Measurements from ENCODE around the gene RRP36.

The RRP36 gene

GRCh38 chr6:43070028-43070632 is 48.7 kb downstream of the RRP36 start (continued):
- TF ChIP-seq ZNF398 (tag by site-specific recombination; IDR thresholded peaks at IDR 0.05) (no peak), ZNF2 (tag by site-specific recombination; IDR thresholded peaks at IDR 0.05) (0 out of 2 replicates have a peak, but pooled peaks have one; percentile 21), SCRT1 (tag by site-specific recombination; IDR thresholded peaks at IDR 0.05; ENCODE audit: borderline replicate concordance) (no peak), HOXC10 (CRISPR knock-in tag; IDR thresholded peaks at IDR 0.05) (no peak), ZBTB17 (tag by site-specific recombination; IDR thresholded peaks at IDR 0.05) (peak; percentile 23; the same call in 1 of the 2 replicates), GLIS1 (tag by site-specific recombination; IDR thresholded peaks at IDR 0.05) (no peak), KLF7 (tag by site-specific recombination; IDR thresholded peaks at IDR 0.05; ENCODE audit: borderline replicate concordance) (no peak), ZNF580 (tag by site-specific recombination; IDR thresholded peaks at IDR 0.05) (no peak), OSR2 (tag by site-specific recombination; IDR thresholded peaks at IDR 0.05) (no peak), ZNF777 (tag by site-specific recombination; IDR thresholded peaks at IDR 0.05; ENCODE audit: borderline replicate concordance) (no peak), ZNF747 (tag by site-specific recombination; IDR thresholded peaks at IDR 0.05) (no peak)
- TF ChIP-seq, protein P1, sequence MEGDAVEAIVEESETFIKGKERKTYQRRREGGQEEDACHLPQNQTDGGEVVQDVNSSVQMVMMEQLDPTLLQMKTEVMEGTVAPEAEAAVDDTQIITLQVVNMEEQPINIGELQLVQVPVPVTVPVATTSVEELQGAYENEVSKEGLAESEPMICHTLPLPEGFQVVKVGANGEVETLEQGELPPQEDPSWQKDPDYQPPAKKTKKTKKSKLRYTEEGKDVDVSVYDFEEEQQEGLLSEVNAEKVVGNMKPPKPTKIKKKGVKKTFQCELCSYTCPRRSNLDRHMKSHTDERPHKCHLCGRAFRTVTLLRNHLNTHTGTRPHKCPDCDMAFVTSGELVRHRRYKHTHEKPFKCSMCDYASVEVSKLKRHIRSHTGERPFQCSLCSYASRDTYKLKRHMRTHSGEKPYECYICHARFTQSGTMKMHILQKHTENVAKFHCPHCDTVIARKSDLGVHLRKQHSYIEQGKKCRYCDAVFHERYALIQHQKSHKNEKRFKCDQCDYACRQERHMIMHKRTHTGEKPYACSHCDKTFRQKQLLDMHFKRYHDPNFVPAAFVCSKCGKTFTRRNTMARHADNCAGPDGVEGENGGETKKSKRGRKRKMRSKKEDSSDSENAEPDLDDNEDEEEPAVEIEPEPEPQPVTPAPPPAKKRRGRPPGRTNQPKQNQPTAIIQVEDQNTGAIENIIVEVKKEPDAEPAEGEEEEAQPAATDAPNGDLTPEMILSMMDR (tag by site-specific recombination; IDR thresholded peaks at IDR 0.05), result peak; percentile 73
- TF ChIP-seq, protein P2, sequence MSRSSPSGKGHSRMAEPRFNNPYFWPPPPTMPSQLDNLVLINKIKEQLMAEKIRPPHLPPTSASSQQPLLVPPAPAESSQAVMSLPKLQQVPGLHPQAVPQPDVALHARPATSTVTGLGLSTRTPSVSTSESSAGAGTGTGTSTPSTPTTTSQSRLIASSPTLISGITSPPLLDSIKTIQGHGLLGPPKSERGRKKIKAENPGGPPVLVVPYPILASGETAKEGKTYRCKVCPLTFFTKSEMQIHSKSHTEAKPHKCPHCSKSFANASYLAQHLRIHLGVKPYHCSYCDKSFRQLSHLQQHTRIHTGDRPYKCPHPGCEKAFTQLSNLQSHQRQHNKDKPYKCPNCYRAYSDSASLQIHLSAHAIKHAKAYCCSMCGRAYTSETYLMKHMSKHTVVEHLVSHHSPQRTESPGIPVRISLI (tag by site-specific recombination; IDR thresholded peaks at IDR 0.05), result peak; percentile 89
- TF ChIP-seq, protein P3, sequence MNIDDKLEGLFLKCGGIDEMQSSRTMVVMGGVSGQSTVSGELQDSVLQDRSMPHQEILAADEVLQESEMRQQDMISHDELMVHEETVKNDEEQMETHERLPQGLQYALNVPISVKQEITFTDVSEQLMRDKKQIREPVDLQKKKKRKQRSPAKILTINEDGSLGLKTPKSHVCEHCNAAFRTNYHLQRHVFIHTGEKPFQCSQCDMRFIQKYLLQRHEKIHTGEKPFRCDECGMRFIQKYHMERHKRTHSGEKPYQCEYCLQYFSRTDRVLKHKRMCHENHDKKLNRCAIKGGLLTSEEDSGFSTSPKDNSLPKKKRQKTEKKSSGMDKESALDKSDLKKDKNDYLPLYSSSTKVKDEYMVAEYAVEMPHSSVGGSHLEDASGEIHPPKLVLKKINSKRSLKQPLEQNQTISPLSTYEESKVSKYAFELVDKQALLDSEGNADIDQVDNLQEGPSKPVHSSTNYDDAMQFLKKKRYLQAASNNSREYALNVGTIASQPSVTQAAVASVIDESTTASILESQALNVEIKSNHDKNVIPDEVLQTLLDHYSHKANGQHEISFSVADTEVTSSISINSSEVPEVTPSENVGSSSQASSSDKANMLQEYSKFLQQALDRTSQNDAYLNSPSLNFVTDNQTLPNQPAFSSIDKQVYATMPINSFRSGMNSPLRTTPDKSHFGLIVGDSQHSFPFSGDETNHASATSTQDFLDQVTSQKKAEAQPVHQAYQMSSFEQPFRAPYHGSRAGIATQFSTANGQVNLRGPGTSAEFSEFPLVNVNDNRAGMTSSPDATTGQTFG (tag by site-specific recombination; IDR thresholded peaks at IDR 0.05; ENCODE audit: borderline replicate concordance), result no peak
- TF ChIP-seq, protein P4, sequence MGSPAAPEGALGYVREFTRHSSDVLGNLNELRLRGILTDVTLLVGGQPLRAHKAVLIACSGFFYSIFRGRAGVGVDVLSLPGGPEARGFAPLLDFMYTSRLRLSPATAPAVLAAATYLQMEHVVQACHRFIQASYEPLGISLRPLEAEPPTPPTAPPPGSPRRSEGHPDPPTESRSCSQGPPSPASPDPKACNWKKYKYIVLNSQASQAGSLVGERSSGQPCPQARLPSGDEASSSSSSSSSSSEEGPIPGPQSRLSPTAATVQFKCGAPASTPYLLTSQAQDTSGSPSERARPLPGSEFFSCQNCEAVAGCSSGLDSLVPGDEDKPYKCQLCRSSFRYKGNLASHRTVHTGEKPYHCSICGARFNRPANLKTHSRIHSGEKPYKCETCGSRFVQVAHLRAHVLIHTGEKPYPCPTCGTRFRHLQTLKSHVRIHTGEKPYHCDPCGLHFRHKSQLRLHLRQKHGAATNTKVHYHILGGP (tag by site-specific recombination; IDR thresholded peaks at IDR 0.05), result no peak
